GM21619 (cell line): ENCODE data around the gene GSK3B.
A peak's percentile ranks its signal among the peaks of the same experiment; 100 is the strongest.

Source experiments
- ATAC-seq: cut with Tn5 transposase; IDR thresholded peaks from one replicate; pipeline ENCODE4 v1.9.1; 2021; ENCODE audit not compliant: unreplicated experiment

The GSK3B gene

DNA sequence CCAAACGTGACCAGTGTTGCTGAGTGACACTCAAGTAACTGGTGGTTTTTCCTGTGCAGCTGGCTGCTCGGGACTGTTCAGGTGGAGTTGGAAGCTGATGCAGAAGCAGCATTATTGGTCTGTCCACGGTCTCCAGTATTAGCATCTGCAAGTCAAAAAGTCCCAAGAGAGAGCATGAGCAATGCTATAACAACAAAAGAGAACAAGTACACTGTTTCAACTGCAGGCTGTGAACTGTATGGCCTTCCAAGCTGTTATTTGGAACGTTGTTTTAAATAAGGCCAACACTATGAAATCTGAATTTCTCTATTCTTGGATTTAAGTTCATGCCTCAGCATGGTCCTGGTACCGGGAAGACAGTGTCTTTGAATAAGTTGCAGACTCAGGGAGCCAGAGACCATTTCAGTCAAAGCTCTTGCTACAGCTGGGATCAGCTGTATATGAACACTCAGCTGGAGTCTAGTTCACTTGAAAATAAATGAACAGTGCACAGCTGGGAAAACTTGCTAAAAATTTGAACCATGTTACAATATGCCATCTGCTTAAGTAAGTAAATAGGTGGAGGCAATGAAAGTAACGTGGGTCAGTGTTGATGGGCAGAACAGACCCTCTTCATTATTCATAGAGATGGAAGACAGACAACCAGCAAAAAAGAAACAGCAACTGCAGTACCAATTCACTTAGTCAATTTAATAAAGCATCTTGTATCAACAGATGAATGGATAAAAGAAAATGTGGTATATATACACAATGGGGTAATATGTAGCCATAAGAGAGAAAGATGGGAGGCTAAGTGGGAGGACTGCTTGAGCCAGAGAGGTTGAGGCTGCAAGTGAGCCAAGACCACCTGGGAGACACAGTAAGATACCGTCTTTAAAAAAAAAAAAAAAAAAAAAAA, 267.3 kb downstream of the GSK3B start:
- ATAC-seq, result no peak

DNA sequence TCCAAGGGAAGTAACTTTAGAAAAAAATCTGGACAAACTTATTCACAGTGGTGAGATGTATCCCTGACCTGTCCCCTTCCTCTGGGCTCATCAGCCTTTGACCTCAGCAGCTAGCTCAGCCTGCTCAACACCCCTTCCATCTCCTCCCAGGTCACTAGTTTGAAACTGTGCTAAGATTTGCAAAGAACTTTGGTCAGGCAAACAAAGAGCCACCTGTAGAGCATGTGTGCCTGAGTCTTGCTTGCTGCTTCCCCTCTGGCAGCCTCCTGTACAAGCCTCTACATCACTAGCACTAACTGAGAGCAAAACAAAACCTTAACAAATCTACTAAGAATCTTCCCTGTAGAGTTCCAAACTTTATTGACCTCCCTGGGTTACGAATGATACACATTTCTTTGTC, 268.4 kb downstream of the GSK3B start:
- no peak for ATAC-seq

DNA sequence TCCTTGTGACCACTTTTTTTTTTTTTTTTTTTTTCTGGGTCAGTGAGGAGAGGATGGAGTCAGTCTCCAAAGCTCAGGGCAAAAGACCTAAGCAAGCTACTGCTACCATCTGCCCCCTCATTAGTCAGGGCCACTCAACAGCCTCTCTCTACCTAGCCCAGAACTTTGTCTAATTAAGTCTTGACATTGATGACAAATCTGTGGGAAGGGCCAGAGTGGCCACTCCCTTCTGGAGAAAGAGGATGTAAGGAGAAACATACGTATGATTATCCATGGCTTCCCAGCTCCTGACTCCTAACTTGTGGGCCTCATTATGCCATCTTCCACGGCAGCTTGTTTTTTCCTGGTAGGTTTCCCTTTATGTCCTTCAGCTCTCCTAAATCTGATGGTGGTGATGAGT, 274.4 kb downstream of the GSK3B start:
- no peak for ATAC-seq

DNA sequence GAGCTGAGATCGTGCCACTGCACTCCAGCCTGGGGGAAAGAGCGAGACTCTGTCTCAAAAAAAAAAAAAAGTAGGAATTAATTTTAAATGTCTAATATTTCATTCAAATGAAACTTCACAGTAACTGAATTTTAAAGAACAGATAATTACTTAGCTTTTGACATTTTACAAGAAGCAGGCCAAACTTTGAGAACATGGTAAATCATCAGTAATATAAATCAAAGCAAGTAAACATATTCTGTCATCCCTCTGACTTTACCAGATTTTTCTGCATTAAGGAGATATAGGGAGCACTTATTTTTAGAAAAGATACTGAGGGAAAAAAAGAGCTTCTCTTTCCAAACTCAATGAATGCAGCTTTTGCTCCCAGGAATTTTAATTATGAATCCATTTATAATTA, 275.3 kb downstream of the GSK3B start:
- ATAC-seq, result no peak

DNA sequence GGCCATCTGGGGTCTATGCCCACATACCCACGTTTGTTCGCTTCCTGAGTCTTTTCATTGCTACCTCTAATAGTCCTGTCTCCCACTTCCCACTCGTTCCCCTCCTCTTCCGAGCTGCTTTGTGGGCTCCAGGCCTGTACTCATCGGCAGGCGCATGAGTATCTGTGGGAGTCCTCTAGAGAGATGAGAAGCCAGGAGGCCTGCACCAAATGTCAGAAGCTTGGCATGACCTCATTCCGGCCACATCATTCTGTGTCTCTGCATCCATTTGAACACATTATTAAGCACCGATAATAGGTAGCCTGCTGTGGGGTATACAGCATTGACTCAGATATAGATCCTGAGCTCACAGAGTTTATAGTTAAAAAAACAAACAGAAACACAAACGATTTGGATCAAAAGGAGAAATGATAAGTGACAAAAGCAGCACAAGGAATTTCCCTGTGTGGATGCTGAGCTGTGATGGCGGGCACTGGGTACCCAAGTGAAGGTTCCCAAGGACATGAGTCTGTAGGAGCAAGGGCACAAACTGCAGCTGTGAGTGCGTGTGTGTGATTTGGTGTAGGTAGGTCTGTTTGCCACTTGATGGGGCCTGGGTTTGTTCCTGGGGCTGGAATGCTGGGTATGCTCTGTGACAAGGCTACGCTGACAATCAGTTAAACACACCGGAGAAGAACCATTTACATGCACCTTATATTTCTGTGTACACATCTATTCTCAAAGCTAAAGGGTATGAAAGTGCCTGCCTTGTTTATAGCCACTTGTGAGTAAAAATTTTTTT, 276.5 kb downstream of the GSK3B start:
- no peak for ATAC-seq

DNA sequence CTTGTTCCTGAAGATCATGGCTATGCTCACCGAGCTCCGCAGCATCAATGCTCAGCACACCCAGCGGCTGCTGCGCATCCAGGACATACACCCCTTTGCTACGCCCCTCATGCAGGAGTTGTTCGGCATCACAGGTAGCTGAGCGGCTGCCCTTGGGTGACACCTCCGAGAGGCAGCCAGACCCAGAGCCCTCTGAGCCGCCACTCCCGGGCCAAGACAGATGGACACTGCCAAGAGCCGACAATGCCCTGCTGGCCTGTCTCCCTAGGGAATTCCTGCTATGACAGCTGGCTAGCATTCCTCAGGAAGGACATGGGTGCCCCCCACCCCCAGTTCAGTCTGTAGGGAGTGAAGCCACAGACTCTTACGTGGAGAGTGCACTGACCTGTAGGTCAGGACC, 277.2 kb downstream of the GSK3B start:
- ATAC-seq, result no peak

DNA sequence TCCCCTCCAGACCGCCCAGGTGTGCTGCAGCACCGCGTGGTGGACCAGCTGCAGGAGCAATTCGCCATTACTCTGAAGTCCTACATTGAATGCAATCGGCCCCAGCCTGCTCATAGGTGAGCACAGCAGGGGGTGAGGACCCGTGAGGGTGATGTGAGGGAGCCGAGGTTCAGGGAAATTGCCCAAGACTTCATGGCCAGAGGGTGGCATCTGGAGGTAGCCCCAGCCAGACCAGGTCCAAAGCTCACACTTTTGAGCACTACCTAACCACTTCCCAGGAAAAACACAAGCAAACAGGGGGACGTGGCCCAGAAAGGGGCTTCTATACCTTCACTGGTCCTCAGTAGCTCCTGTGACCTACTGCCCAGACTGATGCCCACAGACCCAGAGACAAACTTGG, 278.5 kb downstream of the GSK3B start:
- ATAC-seq, result no peak

DNA sequence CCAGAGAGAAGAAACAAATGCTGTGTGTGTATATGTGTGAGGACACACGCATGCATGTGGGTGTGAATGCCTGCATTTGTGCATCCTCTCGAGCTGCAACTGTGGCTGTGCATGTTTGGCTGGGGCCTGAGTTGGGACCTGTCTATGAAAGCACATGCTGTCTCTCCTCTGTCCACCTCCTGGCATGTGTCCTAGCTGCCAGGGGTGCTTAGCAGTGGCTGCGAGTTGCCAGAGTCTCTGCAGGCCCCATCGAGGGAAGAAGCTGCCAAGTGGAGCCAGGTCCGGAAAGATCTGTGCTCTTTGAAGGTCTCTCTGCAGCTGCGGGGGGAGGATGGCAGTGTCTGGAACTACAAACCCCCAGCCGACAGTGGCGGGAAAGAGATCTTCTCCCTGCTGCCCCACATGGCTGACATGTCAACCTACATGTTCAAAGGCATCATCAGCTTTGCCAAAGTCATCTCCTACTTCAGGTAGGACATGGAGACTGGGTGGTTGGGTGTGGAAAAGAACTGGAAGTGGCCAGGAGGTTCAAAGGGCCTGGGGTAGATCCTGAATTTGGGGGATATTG, 281.7 kb downstream of the GSK3B start:
- ATAC-seq, result no peak

DNA sequence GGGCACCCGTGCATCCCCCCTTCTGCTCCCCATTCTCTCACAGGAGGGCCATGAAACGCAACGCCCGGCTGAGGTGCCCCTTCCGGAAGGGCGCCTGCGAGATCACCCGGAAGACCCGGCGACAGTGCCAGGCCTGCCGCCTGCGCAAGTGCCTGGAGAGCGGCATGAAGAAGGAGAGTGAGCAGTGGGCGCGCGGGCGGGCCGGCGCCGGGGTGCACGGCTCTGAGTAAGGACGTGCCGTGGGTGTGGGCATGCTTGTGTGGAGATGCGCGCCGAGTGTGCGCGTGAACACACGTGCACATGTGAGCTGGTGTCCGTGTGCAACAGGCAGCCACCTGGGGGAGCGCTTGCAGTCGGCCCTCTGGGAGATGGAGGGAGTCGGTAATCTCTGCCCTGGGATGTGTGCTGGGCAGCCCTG, 284.2 kb downstream of the GSK3B start:
- peak; percentile 85 for ATAC-seq

DNA sequence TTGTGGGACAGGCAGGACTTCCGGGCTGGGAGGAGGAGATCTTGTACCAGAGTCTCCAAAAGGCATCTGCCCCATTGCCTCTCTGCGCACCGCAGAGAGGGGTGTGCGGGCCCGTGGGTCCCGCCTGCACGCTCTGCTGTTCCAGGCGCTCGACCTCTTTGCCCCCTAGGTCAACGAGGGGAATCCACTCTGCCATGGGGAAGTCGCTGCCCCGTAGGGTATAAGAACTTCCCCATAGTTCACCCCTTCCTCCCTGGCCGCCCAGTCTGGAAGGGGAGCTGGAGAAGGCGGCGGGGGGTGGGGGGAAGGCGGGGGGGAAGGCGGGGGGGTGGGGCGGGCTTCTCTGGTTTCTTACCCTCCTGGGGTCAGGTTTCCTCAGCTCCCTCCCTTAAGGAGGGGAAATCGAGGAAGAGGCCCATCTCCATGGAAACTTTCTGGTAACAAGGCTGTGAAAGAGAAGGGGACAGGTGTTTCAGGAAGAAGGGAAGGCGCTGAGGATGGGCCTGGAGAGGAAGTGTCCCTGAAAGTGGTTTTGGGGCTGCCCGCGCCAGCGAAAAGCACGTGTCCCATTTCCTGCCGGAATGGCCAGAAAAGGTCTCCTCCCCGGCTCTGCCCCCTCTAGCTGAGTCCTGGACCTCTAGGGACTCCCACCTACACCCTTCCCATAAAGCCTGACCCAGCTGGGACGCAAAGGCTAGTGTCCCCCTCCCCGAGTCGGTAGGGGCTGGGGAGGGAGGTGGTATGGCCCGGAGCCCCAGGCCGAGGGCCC, 284.8 kb downstream of the GSK3B start:
- peak; percentile 35 for ATAC-seq

DNA sequence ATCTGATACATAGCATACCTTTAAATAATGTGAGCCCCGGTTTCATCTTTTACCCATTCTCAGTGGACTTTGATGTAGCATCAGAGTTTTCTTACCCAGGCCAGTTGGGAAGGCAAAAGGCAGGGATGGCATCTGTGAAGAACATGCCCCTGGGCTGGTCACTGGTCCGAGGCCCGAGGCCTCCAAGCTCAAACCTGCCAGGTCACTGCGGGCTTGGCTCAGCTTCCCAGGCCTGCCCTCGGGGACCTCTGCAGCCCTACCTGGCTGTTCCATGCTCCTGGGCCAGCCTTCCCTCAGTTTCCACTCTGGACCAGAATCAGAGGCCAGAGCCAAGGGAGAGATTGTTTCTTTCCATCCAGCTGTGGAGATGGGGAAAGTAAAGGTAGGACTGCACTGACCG, 285.4 kb downstream of the GSK3B start:
- ATAC-seq, result no peak

DNA sequence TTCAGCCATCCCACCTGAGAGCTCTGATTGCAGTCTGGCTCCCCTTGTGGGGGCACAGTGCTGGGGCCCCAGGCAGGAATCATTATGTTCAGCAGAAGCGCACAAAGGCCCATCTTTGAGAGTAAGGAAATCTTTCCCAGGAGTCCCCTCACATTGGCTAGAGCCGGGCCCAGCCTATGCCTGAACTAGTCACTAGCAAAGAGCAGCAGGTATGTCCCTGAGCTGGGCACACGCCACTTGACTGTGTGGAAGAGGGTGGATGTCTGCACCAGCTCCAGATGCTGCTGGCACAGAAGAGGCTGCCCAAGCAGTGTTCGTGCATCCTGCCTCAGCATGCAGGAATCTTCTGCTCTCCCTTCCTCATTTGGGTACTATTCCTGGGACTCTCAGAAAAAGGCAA, 286.0 kb downstream of the GSK3B start:
- no peak for ATAC-seq

DNA sequence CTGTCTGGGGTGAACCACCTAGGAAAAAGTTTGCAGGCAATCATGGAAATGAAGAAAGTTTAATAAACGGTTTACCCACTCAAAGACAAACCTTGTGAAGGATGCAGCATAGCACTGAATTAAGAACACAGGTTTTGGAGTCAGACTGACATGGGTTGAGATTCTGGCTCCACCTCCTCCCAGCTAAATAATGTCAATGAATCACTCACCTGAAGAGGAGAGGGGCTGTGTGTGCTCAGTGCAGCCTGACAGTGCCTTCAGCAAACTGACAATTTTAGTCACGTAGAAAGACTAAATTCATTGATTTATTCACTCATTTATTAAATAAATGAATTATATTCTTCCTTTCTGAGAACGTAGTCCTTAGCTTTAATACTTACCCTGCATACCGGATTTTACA, 293.4 kb downstream of the GSK3B start:
- ATAC-seq, result no peak

DNA sequence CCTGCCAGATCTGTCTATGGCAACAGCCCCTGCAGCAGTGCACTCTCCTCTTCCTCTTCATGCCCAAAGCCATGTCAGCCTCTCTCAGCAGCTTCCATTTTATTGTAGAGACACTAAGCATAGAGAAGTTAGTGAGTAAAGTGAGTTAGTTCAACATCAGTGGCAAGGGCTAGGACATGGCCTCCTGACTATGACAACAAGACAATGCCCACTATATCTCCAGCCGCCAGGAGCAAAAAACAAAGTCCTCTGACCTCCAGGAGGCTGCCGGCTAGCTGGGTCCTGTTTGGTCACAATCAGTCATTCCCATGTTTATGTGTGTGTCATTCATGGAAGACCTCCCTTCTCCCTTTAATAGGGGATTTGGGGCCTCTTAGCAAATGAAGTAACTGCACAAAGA, 297.5 kb downstream of the GSK3B start:
- ATAC-seq, result no peak

DNA sequence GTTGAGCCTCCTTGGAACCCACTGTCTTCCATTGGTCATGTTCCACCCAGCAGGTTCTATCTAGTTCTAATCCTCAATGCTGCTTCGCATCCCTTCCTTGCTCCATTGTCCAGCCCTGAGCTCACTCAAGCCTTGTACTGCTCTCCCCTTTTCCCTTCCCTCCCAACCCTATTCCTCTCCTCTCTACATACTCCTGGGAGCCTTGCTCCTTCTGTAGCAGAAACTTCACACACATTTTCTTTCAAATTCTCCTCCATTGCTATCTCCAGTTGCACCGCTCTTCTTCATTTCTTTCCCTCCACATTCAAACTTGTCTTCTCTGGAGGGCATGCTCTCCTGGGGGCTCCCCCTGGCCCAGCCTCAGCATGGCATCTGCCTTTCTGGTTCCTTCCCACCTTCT, 297.9 kb downstream of the GSK3B start:
- no peak for ATAC-seq

DNA sequence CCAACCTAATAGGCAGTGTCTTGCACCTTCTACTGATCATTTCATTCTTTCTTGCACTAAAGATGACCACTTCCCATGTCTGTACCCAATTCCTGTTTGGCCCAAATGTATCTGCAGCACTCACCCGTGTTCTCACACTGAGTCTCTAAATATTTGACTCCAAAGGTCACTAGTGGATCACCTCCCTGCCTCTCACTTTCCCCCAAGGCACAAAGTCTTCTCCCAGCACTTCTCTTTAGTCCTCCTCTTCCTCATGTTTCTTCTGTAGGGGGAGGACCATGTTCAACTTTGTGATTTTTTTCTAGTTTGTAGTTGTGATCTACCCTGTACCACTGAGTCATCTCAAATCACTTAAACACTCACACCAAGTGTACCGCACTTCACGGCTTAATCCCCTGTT, 298.4 kb downstream of the GSK3B start:
- no peak for ATAC-seq

DNA sequence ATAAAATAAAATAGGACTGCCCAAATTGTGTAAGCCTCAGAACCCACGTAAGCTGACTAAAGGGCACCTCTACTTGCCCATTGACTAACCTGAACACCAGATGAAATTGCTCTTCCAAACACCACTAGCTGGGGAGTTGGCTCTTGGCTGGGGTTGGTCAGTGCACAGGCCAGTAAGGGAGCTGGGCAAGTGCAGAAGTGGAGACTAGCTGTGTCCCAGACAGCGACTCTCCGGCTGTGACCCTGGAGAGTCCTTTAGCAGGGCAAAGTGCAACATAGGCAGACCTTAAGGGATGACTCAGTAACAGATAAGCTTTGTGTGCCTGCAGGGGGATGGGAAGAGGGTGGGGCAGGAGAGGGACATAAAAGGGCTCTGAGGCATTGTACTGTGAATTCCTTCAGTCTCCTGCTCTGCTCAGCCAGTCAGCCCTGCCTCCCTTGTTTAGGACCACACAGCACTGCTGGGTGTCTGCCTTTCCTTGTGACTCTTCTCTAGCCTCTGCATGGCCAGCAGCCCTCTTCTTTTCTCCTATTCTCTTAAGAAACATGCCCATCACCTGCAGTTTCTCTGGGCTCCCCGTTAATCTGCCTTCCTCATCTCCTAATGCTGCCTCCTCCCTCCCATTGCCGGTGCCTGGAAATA, 299.2 kb downstream of the GSK3B start:
- no peak for ATAC-seq

DNA sequence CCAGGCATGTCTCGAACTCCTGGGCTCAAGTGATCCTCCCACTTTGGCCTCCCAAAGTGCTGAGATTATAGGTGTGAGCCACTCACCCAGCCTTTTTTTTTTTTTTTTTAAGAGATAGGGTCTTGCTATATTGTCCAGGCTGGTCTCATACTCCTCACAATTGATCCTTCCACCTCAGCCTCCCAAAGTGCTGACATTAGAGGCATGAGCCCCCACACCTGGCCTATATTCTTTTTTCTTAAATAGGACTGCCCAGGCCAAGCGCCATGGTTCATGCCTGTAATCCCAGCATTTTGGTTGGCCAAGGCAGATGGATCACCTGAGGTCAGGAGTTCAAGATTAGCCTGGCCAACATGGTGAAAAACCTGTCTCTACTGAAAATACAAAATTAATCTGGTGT, 299.8 kb downstream of the GSK3B start:
- no peak for ATAC-seq

DNA sequence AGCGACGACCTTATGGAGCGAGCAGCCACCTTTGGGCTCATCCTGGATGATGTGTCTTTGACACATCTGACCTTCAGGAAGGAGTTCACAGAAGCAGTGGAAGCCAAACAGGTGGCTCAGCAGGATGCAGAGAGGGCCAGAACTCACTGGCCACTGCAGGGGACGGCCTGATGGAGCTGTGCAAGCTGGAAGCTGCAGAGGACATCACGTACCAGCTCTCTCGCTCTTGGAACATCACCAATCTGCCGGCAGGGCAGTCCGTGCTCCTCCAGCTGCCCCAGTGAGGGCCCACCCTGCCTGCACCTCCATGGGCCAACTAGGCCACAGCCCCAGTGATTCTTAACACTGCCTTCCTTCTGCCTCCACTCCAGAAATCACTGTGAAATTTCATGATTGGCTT, 302.0 kb downstream of the GSK3B start:
- no peak for ATAC-seq

DNA sequence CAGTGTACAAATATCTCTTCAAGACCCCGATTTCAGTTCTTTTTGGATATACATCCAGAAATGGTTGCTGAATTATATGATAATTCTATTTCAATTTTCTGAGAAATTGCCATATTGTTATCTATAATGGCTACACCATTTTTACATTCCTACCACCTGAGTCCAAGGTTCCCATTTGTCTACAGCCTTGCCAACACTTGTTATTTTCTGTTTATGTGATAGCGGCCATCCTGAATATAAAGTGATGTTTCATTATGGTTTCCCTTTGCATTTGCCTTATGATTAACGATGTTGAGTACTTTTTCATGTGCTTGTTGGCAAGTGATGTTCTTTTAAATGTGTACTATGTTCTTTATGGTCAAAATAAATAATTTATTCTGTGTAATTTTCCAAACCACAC, 303.9 kb downstream of the GSK3B start:
- no peak for ATAC-seq

DNA sequence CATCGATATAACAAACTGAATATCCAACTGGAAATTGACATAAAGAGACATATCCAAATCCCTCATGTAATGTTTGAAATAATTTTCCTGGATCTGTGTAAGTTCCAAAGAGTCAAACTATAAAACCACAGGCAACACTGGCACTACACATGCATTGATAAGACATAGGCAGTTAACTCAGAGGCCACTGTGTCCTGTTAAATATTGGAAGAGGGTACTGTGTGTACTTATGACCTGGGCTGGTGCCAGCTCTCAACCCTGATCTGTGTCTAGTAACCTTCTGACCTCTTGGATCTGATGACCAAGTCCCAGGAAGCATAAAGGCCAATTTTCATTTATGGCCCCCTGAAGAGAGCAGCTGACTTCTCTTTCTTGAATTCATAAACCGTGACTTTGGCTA, 307.8 kb downstream of the GSK3B start:
- no peak for ATAC-seq
